ENCODE measurements around the gene ADGRG1. TPM values are rescaled to one million over a fixed set of nuclear protein-coding genes. Genes with fewer than 3 reads are reported as not detected.

The ADGRG1 gene
- total RNA-seq, 1 experiment from 2014 or later, result 131 TPM

- no peak for DNase-seq
- CTCF ChIA-PET, result interaction anchor here (0.6 to 0.7 kb wide), 3 partner anchors 18 to 335 kb away, joined by 4 to 6 read pairs (median 6); no protein-coding TSS in a partner anchor
- no peaks in the 10 kb centered on the region for H3K27me3 ChIP-seq (ENCODE audit: insufficient read depth, low read depth)
- no peaks in the 10 kb centered on the region for H3K9me3 ChIP-seq (ENCODE audit: insufficient read depth, low read depth)
- no peak overlapping the region for H3K4me2 ChIP-seq
- no peaks in the 10 kb centered on the region for H3K36me3 ChIP-seq (ENCODE audit: low read depth)
- no peaks in the 10 kb centered on the region for H3K9me2 ChIP-seq (ENCODE audit: insufficient read depth)
- no peak for TF ChIP-seq EZH2 (IDR thresholded peaks at IDR 0.05; ENCODE audit: low read depth)
- TF ChIP-seq, protein P1, sequence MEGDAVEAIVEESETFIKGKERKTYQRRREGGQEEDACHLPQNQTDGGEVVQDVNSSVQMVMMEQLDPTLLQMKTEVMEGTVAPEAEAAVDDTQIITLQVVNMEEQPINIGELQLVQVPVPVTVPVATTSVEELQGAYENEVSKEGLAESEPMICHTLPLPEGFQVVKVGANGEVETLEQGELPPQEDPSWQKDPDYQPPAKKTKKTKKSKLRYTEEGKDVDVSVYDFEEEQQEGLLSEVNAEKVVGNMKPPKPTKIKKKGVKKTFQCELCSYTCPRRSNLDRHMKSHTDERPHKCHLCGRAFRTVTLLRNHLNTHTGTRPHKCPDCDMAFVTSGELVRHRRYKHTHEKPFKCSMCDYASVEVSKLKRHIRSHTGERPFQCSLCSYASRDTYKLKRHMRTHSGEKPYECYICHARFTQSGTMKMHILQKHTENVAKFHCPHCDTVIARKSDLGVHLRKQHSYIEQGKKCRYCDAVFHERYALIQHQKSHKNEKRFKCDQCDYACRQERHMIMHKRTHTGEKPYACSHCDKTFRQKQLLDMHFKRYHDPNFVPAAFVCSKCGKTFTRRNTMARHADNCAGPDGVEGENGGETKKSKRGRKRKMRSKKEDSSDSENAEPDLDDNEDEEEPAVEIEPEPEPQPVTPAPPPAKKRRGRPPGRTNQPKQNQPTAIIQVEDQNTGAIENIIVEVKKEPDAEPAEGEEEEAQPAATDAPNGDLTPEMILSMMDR (conservative IDR thresholded peaks at IDR 0.05), result no peak
- H3K79me2 ChIP-seq (ENCODE audit: low read depth), result no peaks in the 10 kb centered on the region
- no peak overlapping the region for H3K4me3 ChIP-seq
- no peak overlapping the region for H3K27ac ChIP-seq
- POLR2A ChIA-PET (ENCODE audit: unreplicated experiment), result interaction anchor here (0.5 kb wide), 1 partner anchor 267 kb away, joined by 5 read pairs; no protein-coding TSS in a partner anchor
- intact Hi-C loops (cut with micrococcal nuclease; ENCODE audit: unreplicated experiment), result no loop called here
- peaks cover 15% of the 10 kb centered on the region for H3F3A ChIP-seq (ENCODE audit: insufficient read depth, low read depth)
- H3K4me1 ChIP-seq (replicated peaks; ENCODE audit: insufficient read depth), result peaks cover 18% of the 10 kb centered on the region
- no peaks in the 10 kb centered on the region for H4K20me1 ChIP-seq (ENCODE audit: insufficient read depth)
- BruUV-seq (replicated peaks), result TSS peak; percentile 15
- no peak overlapping the region for H2AFZ ChIP-seq
Measured at GRCh38 chr16:57664662-57665025, 36.2 kb downstream of the ADGRG1 start.

DNA sequence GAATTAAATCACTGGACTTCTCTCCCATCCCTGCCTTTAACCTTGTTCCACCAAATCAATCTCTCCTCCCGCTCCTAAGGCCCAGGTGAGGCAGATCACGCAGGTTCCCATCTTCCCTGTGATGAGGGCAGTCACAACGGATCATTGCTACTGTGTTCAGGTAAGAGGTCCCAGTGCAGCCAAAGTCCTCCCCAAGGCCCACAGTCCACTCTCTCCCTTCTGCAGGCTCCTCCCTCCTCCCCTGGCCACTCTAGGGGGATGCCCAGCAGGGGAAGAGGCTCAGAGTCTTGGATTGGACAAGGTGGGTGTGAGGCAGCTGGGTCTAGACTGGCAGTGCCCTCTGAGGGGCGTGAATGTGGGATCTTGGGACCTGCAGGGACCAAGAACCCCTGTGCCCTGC, 37.1 kb downstream of the ADGRG1 start:
- intact Hi-C loops (cut with micrococcal nuclease; ENCODE audit: unreplicated experiment), result no loop called here
- no peak overlapping the region for H3K27ac ChIP-seq
- no peaks in the 10 kb centered on the region for H3K27me3 ChIP-seq (ENCODE audit: insufficient read depth, low read depth)
- H3K9me2 ChIP-seq (ENCODE audit: insufficient read depth), result no peaks in the 10 kb centered on the region
- no TSS peak for BruUV-seq (replicated peaks)
- H3K79me2 ChIP-seq (ENCODE audit: low read depth), result no peaks in the 10 kb centered on the region
- H3K9me3 ChIP-seq (ENCODE audit: insufficient read depth, low read depth), result no peaks in the 10 kb centered on the region
- peaks cover 18% of the 10 kb centered on the region for H3K4me1 ChIP-seq (replicated peaks; ENCODE audit: insufficient read depth)
- no peaks in the 10 kb centered on the region for H3K36me3 ChIP-seq (ENCODE audit: low read depth)
- TF ChIP-seq EZH2 (IDR thresholded peaks at IDR 0.05; ENCODE audit: low read depth), result no peak
- TF ChIP-seq, protein P1 (conservative IDR thresholded peaks at IDR 0.05), result no peak
- peaks cover 15% of the 10 kb centered on the region for H3F3A ChIP-seq (ENCODE audit: insufficient read depth, low read depth)
- ChIA-PET POLR2A (ENCODE audit: unreplicated experiment) (no interaction called here), CTCF (no interaction called here)
- H3K4me3 ChIP-seq, result no peak overlapping the region
- H2AFZ ChIP-seq, result no peak overlapping the region
- H3K4me2 ChIP-seq, result no peak overlapping the region
- DNase-seq, result no peak
- no peaks in the 10 kb centered on the region for H4K20me1 ChIP-seq (ENCODE audit: insufficient read depth)

GRCh38 chr16:57666353-57667047, 38.1 kb downstream of the ADGRG1 start:
- no peak overlapping the region for H2AFZ ChIP-seq
- no peaks in the 10 kb centered on the region for H3K27me3 ChIP-seq (ENCODE audit: insufficient read depth, low read depth)
- H3K27ac ChIP-seq, result peak overlapping the region; percentile 4; the same call in 1 of the 2 replicates
- intact Hi-C loops (cut with micrococcal nuclease; ENCODE audit: unreplicated experiment), result no loop called here
- POLR2A ChIA-PET (ENCODE audit: unreplicated experiment), result no interaction called here
- no peaks in the 10 kb centered on the region for H3K9me3 ChIP-seq (ENCODE audit: insufficient read depth, low read depth)
- no peak for DNase-seq
- H3K9me2 ChIP-seq (ENCODE audit: insufficient read depth), result no peaks in the 10 kb centered on the region
- H4K20me1 ChIP-seq (ENCODE audit: insufficient read depth), result no peaks in the 10 kb centered on the region
- no TSS peak for BruUV-seq (replicated peaks)
- CTCF ChIA-PET, result no interaction called here
- H3K79me2 ChIP-seq (ENCODE audit: low read depth), result no peaks in the 10 kb centered on the region
- peaks cover 15% of the 10 kb centered on the region for H3F3A ChIP-seq (ENCODE audit: insufficient read depth, low read depth)
- TF ChIP-seq EZH2 (IDR thresholded peaks at IDR 0.05; ENCODE audit: low read depth), result no peak
- TF ChIP-seq, protein P1 (conservative IDR thresholded peaks at IDR 0.05), result no peak
- H3K36me3 ChIP-seq (ENCODE audit: low read depth), result no peaks in the 10 kb centered on the region
- H3K4me3 ChIP-seq, result no peak overlapping the region
- H3K4me1 ChIP-seq (replicated peaks; ENCODE audit: insufficient read depth), result peaks cover 21% of the 10 kb centered on the region
- no peak overlapping the region for H3K4me2 ChIP-seq
